Mucosa of descending colon (tissue), 3 donors: ENCODE data around the gene PLXDC2. TPM values are rescaled to one million over a fixed set of nuclear protein-coding genes. Genes with fewer than 3 reads are reported as not detected.

ENCODE experiments used
- ATAC-seq: fragments of 200-7000 bp; cut with Tn5 transposase; one replicate; pipeline ENCODE4 v1.9.1; 2020; ENCODE audit warnings: mild to moderate bottlenecking, moderate library complexity
- DNase-seq, 3 donors: peaks; one replicate each; pipeline ENCODE4 v3.0.0-alpha.2; 2020
- H3K36me3 ChIP-seq: fragments of 200-600 bp; one replicate; pipeline ENCODE4 v1.8.0; 2021; ENCODE audit warnings: low read depth, mild to moderate bottlenecking
- H3K4me1 ChIP-seq: fragments of 200-600 bp; one replicate; pipeline ENCODE4 v1.8.0; 2021; ENCODE audit warnings: low read depth, mild to moderate bottlenecking
- H3K4me3 ChIP-seq: fragments of 200-600 bp; one replicate; pipeline ENCODE4 v1.8.0; 2021; ENCODE audit warnings: mild to moderate bottlenecking
- H3K9me3 ChIP-seq: fragments of 200-600 bp; one replicate; pipeline ENCODE4 v1.8.0; 2021; ENCODE audit warnings: mild to moderate bottlenecking
- intact Hi-C, 2 donors: fragments of 100-400 bp; cut with DNase I in 1 of 2; cut with micrococcal nuclease in 1 of 2; formaldehyde crosslinking; loops; one replicate each; pipeline versions ENCODE4 v1.11.0 to v1.11.1; 2022; cut with DNase I, micrococcal nuclease
- total RNA-seq, 3 donors: library from RNA; stranded (reverse); fragmentation: NEBNext Ultra II Directional in 2 of 3; extraction: Animal tissue kit (Norgen Biotek cat#: 25700) in 2 of 3; gene quantifications; one replicate each; pipeline versions ENCODE4 v1.2.1 to v1.2.4, GENCODE V29; 2021 to 2023
- TF ChIP-seq, protein P1 (sequence below): fragments of 200-600 bp; IDR thresholded peaks from one replicate; pipeline ENCODE4 v1.8.0; 2022; ENCODE audit warnings: antibody characterized with exemption, mild to moderate bottlenecking
- donor health status: DM: no; HTN: no; CAD: no; lungs with moderate emphysema.
- donor health status: DM: no; HTN: no; CAD: no.
- donor health status: DM: no; HTN: yes; CAD: no.

The PLXDC2 gene
- total RNA-seq, 3 donors from 2014 or later: 19.9 to 31.6 (median 30.3) TPM

DNA sequence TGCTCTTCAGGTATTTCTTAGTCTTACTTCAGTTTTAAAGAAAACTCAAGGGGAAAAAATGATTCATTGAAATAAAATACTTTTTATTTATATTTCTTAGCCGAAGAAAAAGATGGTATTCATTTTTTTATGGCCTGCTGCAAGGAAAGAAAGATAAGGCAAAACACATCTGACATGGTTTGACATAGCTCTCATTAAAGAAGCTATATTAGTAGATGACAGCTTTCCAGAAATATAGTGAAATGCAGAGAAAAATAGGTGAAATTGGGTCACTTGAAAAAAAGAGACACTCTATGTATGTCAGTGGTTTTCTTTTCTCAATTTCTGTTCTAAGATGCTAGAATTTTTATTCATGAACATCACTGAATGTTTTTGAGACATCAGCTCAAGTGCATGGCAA lies 438.3 kb downstream of the PLXDC2 start:
- ATAC-seq (no peak), DNase-seq (no peak)
- TF ChIP-seq, protein P1, sequence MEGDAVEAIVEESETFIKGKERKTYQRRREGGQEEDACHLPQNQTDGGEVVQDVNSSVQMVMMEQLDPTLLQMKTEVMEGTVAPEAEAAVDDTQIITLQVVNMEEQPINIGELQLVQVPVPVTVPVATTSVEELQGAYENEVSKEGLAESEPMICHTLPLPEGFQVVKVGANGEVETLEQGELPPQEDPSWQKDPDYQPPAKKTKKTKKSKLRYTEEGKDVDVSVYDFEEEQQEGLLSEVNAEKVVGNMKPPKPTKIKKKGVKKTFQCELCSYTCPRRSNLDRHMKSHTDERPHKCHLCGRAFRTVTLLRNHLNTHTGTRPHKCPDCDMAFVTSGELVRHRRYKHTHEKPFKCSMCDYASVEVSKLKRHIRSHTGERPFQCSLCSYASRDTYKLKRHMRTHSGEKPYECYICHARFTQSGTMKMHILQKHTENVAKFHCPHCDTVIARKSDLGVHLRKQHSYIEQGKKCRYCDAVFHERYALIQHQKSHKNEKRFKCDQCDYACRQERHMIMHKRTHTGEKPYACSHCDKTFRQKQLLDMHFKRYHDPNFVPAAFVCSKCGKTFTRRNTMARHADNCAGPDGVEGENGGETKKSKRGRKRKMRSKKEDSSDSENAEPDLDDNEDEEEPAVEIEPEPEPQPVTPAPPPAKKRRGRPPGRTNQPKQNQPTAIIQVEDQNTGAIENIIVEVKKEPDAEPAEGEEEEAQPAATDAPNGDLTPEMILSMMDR: no peak
- H3K36me3 ChIP-seq: no peaks in the 10 kb centered on the region
- intact Hi-C loops: no loop called here
- H3K4me1 ChIP-seq: no peaks in the 10 kb centered on the region
- no peaks in the 10 kb centered on the region for H3K9me3 ChIP-seq
- H3K4me3 ChIP-seq: no peak overlapping the region

DNA sequence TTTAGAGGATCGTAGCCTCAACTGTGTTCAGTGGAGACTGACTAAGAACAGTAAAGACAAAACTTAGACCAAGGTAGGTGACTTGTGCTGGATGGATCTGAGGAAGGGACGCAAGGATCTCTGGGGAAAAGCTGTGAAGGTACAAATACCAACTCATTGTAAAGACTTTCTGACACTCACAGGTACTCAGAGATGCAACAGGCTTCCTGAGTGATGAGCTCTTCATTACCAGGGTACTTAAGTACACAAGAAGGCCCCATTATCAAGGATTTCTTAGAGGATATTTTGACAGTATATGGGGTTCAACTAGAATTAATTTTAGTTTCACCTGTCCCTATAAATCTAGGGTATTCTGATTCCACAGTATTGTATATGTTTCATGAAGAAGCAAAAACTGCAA lies 440.7 kb downstream of the PLXDC2 start:
- intact Hi-C loops: no loop called here

GRCh38 chr10:20257422-20257821 lies 441.2 kb downstream of the PLXDC2 start:
- H3K4me1 ChIP-seq: no peaks in the 10 kb centered on the region
- DNase-seq (no peak), ATAC-seq (no peak)
- no peaks in the 10 kb centered on the region for H3K9me3 ChIP-seq
- no peak overlapping the region for H3K4me3 ChIP-seq
- TF ChIP-seq, protein P1: no peak
- intact Hi-C loops: no loop called here
- H3K36me3 ChIP-seq: no peaks in the 10 kb centered on the region

More for the DNA sequence above, 440.7 kb downstream of the PLXDC2 start:
- Histone ChIP-seq H3K9me3 (no peaks in the 10 kb centered on the region), H3K4me3 (no peak overlapping the region), H3K36me3 (no peaks in the 10 kb centered on the region), H3K4me1 (no peaks in the 10 kb centered on the region)
- ATAC-seq (no peak), DNase-seq (no peak)
- TF ChIP-seq, protein P1: no peak

DNA sequence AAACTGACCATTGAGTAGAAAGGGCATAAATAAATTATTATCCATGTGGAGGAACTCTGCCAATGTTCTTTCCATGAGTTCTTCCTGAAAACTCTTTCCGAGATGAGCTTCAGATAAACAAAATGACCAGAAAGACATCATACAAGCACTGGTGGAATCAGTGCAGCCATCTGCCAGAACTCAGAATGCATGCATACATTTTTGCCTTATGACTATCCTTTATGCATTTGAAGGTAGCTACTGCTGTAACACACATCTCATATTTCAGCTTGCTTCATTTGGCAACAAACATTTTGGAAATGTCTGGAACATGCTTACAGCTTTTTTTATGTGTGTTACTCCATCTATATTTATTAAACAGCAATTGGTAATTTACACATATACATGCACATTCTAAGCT lies 448.9 kb downstream of the PLXDC2 start:
- Histone ChIP-seq H3K4me1 (no peaks in the 10 kb centered on the region), H3K9me3 (no peaks in the 10 kb centered on the region), H3K36me3 (no peaks in the 10 kb centered on the region), H3K4me3 (no peak overlapping the region)
- ATAC-seq: no peak
- DNase-seq: no peak
- TF ChIP-seq, protein P1: no peak
- intact Hi-C loops: no loop called here

- ATAC-seq: no peak
- DNase-seq: no peak
- H3K4me1 ChIP-seq: no peaks in the 10 kb centered on the region
- TF ChIP-seq, protein P1: no peak
- no peak overlapping the region for H3K4me3 ChIP-seq
- no peaks in the 10 kb centered on the region for H3K9me3 ChIP-seq
- intact Hi-C loops: no loop called here
- H3K36me3 ChIP-seq: no peaks in the 10 kb centered on the region
These were observed 451.5 kb downstream of the PLXDC2 start for GRCh38 chr10:20267734-20268133.

GRCh38 chr10:20271490-20271889 lies 455.3 kb downstream of the PLXDC2 start:
- TF ChIP-seq, protein P1: no peak
- Histone ChIP-seq H3K4me1 (no peaks in the 10 kb centered on the region), H3K36me3 (no peaks in the 10 kb centered on the region), H3K4me3 (no peak overlapping the region), H3K9me3 (no peaks in the 10 kb centered on the region)
- intact Hi-C loops: no loop called here
- ATAC-seq (no peak), DNase-seq (no peak)
